Panc1 (cell line): ENCODE data around the gene KCNIP4. TPM values are rescaled to one million over a fixed set of nuclear protein-coding genes. Genes with fewer than 3 reads are reported as not detected.

Source experiments
- ATAC-seq: fragments of 200-7000 bp; cut with Tn5 transposase; 2 replicates; pipeline ENCODE4 v1.9.1; 2020; ENCODE audit warnings: mild to moderate bottlenecking, moderate library complexity
- BruUV-seq: library from RNA; stranded (reverse); fragments of 400-500 nt; replicated peaks from 2 replicates; lab custom pipeline; 2021; lab: Mats Ljungman, UMichigan
- CTCF ChIA-PET: fragments of 300-600 bp; sonication (Branson Sonifier 250); formaldehyde crosslinking; loops from one replicate; lab custom pipeline; 2022; ENCODE audit warnings: antibody characterized with exemption; lab: Charles Lee
- POLR2A ChIA-PET: fragments of 300-600 bp; sonication (Branson Sonifier 250); formaldehyde crosslinking; loops from one replicate; lab custom pipeline; 2022; ENCODE audit warnings: antibody characterized with exemption; lab: Charles Lee
- DNase-seq: peaks from one replicate; pipeline ENCODE4 v3.0.0-alpha.2; 2010; ENCODE audit warnings: low read depth, low spot score
- H3K27ac ChIP-seq: 2 replicates; pipeline ENCODE4 v1.5.1; 2011; ENCODE audit warnings: mild to moderate bottlenecking, low read length, inconsistent platforms
- H3K27me3 ChIP-seq: fragments of 200-500 bp; sonication (Bioruptor generic); 2 replicates; pipeline ENCODE4 v1.6.0; 2014; ENCODE audit warnings: low read length, inconsistent platforms; ENCODE audit not compliant: control insufficient read depth, insufficient read depth
- H3K36me3 ChIP-seq: fragments of 200-500 bp; sonication (Bioruptor generic); 2 replicates; pipeline ENCODE4 v1.5.1; 2014; ENCODE audit warnings: inconsistent platforms, mild to moderate bottlenecking, low read length, moderate library complexity; ENCODE audit not compliant: control insufficient read depth, insufficient read depth
- H3K4me1 ChIP-seq: 2 replicates; pipeline ENCODE4 v1.5.1; 2011; ENCODE audit warnings: inconsistent platforms, mild to moderate bottlenecking, low read length, moderate library complexity; ENCODE audit not compliant: control insufficient read depth, insufficient read depth
- H3K4me3 ChIP-seq, 2 experiments: 2 replicates each; pipeline ENCODE4 v1.5.1; 2011 to 2012; ENCODE audit warnings: low read depth in 2 of 2, low read length in 2 of 2, mild to moderate bottlenecking in 2 of 2, inconsistent platforms in 1 of 2, moderate library complexity in 1 of 2
- H3K9me3 ChIP-seq: fragments of 200-500 bp; sonication (Bioruptor generic); 2 replicates; pipeline ENCODE4 v1.5.1; 2014; ENCODE audit warnings: low read depth, mild to moderate bottlenecking, inconsistent platforms, low read length, moderate library complexity; ENCODE audit not compliant: control insufficient read depth, insufficient read depth
- POLR2AphosphoS5 ChIP-seq: IDR thresholded peaks from 2 replicates; pipeline ENCODE4 v1.6.1; 2012; ENCODE audit warnings: mild to moderate bottlenecking, low read depth, low read length, moderate library complexity
- SIN3A ChIP-seq: IDR thresholded peaks from 2 replicates; pipeline ENCODE4 v1.6.1; 2012; ENCODE audit warnings: low read depth, mild to moderate bottlenecking, low read length, moderate library complexity, borderline replicate concordance; ENCODE audit not compliant: insufficient read depth
- TCF7L2 ChIP-seq: IDR thresholded peaks from 2 replicates; pipeline ENCODE4 v1.6.1; 2011; ENCODE audit warnings: mild to moderate bottlenecking, low read depth, low read length, inconsistent platforms
- in situ Hi-C: cut with HindIII; loops from 2 replicates; pipeline ENCODE4 v1.10.0; 2016; ENCODE audit warnings: low sequenced_read_pairs, low pct_unique_long_range_greater_than_20kb
- intact Hi-C: fragments of 100-400 bp; cut with micrococcal nuclease; formaldehyde crosslinking; loops from one replicate; pipeline ENCODE4 v1.10.0; 2022; ENCODE audit not compliant: unreplicated experiment
- total RNA-seq: library from RNA; stranded (reverse); gene quantifications from one replicate; pipeline ENCODE4 v1.2.1, GENCODE V29; 2021; ENCODE audit not compliant: unreplicated experiment
- TF ChIP-seq, protein P1 (sequence below), 2 experiments: IDR thresholded peaks; 2 replicates each; pipeline ENCODE4 v1.6.1; 2011 to 2012; ENCODE audit warnings: low read depth in 2 of 2, control low read depth in 1 of 2, low read length in 1 of 2, mild to moderate bottlenecking in 1 of 2, moderate library complexity in 1 of 2; ENCODE audit not compliant: insufficient read depth in 1 of 2
- TF ChIP-seq, protein P2 (sequence below): fragments of 450-650 bp; IDR thresholded peaks from 2 replicates; pipeline ENCODE4 v1.5.1; 2017; ENCODE audit warnings: mild to moderate bottlenecking

Gene KCNIP4
- total RNA-seq, 1 experiment from 2014 or later = not detected

DNA sequence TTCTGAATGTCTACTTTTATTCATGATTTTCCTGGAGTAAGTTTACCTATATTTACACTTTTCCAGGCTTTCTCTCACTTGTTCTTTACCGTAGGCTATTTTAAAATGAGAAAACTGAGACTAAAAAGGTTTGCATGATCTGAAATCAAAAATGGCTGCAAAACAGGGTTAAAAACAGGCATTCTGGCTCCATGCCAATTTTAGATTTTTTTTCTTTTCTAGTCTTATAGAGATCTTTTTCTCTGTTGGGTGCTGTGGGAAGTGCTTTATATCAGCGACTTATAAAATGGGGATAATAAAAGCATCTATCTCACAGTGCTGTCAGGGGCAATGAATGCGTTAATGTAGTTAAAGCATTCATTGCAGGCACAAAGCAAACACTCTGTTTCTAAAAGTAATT, 953.6 kb downstream of the KCNIP4 start:
- H3K27ac ChIP-seq = no peak overlapping the region
- BruUV-seq = no TSS peak
- H3K27me3 ChIP-seq = no peaks in the 10 kb centered on the region
- H3K4me1 ChIP-seq = no peaks in the 10 kb centered on the region
- POLR2A ChIA-PET = no interaction called here
- H3K36me3 ChIP-seq = no peaks in the 10 kb centered on the region
- no peak for TF ChIP-seq TCF7L2
- TF ChIP-seq POLR2AphosphoS5 = no peak
- TF ChIP-seq, protein P1, sequence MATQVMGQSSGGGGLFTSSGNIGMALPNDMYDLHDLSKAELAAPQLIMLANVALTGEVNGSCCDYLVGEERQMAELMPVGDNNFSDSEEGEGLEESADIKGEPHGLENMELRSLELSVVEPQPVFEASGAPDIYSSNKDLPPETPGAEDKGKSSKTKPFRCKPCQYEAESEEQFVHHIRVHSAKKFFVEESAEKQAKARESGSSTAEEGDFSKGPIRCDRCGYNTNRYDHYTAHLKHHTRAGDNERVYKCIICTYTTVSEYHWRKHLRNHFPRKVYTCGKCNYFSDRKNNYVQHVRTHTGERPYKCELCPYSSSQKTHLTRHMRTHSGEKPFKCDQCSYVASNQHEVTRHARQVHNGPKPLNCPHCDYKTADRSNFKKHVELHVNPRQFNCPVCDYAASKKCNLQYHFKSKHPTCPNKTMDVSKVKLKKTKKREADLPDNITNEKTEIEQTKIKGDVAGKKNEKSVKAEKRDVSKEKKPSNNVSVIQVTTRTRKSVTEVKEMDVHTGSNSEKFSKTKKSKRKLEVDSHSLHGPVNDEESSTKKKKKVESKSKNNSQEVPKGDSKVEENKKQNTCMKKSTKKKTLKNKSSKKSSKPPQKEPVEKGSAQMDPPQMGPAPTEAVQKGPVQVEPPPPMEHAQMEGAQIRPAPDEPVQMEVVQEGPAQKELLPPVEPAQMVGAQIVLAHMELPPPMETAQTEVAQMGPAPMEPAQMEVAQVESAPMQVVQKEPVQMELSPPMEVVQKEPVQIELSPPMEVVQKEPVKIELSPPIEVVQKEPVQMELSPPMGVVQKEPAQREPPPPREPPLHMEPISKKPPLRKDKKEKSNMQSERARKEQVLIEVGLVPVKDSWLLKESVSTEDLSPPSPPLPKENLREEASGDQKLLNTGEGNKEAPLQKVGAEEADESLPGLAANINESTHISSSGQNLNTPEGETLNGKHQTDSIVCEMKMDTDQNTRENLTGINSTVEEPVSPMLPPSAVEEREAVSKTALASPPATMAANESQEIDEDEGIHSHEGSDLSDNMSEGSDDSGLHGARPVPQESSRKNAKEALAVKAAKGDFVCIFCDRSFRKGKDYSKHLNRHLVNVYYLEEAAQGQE (IDR thresholded peaks at IDR 0.05; ENCODE audit: insufficient read depth in 1 of 2, low read depth in 2 of 2, low read length in 1 of 2) = no peak
- TF ChIP-seq SIN3A = no peak
- TF ChIP-seq, protein P2, sequence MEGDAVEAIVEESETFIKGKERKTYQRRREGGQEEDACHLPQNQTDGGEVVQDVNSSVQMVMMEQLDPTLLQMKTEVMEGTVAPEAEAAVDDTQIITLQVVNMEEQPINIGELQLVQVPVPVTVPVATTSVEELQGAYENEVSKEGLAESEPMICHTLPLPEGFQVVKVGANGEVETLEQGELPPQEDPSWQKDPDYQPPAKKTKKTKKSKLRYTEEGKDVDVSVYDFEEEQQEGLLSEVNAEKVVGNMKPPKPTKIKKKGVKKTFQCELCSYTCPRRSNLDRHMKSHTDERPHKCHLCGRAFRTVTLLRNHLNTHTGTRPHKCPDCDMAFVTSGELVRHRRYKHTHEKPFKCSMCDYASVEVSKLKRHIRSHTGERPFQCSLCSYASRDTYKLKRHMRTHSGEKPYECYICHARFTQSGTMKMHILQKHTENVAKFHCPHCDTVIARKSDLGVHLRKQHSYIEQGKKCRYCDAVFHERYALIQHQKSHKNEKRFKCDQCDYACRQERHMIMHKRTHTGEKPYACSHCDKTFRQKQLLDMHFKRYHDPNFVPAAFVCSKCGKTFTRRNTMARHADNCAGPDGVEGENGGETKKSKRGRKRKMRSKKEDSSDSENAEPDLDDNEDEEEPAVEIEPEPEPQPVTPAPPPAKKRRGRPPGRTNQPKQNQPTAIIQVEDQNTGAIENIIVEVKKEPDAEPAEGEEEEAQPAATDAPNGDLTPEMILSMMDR = no peak
- CTCF ChIA-PET = no interaction called here
- intact Hi-C loops (no loop called here), in situ Hi-C loops (no loop called here)
- no peak for DNase-seq
- no peak overlapping the region for H3K4me3 ChIP-seq
- ATAC-seq = no peak
- no peaks in the 10 kb centered on the region for H3K9me3 ChIP-seq

DNA sequence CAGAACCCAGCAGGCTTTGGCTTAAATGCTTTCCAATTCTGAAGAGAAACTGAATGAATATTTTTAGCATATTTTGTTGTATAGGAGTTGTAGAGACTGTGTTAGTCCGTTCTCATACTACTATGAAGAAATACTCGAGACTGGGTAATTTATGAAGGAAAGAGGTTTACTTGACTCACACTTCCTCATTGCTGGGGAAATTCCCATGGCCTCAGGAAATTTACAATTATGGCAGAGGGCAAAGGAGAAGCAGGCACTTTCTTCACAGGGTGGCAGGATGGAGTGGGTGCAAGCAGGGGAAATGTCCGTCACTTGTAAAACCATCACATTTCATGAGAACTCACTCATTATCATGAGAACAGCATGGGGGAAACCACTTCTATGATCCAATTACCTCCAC, 956.6 kb downstream of the KCNIP4 start:
- H3K27me3 ChIP-seq = no peaks in the 10 kb centered on the region
- TF ChIP-seq SIN3A (no peak), POLR2AphosphoS5 (no peak), TCF7L2 (no peak)
- TF ChIP-seq, protein P1 (IDR thresholded peaks at IDR 0.05; ENCODE audit: insufficient read depth in 1 of 2, low read depth in 2 of 2, low read length in 1 of 2) = no peak
- TF ChIP-seq, protein P2 = no peak
- ATAC-seq (no peak), DNase-seq (no peak)
- no peak overlapping the region for H3K4me3 ChIP-seq
- intact Hi-C loops = no loop called here
- ChIA-PET POLR2A (no interaction called here), CTCF (no interaction called here)
- no peaks in the 10 kb centered on the region for H3K4me1 ChIP-seq
- H3K9me3 ChIP-seq = no peaks in the 10 kb centered on the region
- no TSS peak for BruUV-seq
- in situ Hi-C loops = no loop called here
- H3K36me3 ChIP-seq = no peaks in the 10 kb centered on the region
- H3K27ac ChIP-seq = no peak overlapping the region
